Breast epithelium (tissue), 3 donors: Measurements from ENCODE around the gene PLPP1.

Experiments
- POLR2A ChIP-seq: fragments of 450-650 bp; IDR thresholded peaks from one replicate; pipeline ENCODE4 v1.6.1; 2016; ENCODE audit warnings: antibody characterized with exemption, mild to moderate bottlenecking, moderate library complexity
- POLR2AphosphoS5 ChIP-seq, 3 donors: sonication (generic); formaldehyde crosslinking; IDR thresholded peaks; one replicate each; pipeline ENCODE4 v1.6.1; 2017; ENCODE audit warnings: antibody characterized with exemption in 3 of 3
- TF ChIP-seq, protein P1 (sequence below), 3 donors: fragments of 450-650 bp; IDR thresholded peaks; one replicate each; pipeline ENCODE4 v1.5.1; 2016 to 2017; ENCODE audit warnings: antibody characterized with exemption in 3 of 3, mild to moderate bottlenecking in 3 of 3, moderate library complexity in 3 of 3

GRCh38 chr5:55467862-55468551, 66.8 kb downstream of the PLPP1 start:
- TF ChIP-seq, protein P1, sequence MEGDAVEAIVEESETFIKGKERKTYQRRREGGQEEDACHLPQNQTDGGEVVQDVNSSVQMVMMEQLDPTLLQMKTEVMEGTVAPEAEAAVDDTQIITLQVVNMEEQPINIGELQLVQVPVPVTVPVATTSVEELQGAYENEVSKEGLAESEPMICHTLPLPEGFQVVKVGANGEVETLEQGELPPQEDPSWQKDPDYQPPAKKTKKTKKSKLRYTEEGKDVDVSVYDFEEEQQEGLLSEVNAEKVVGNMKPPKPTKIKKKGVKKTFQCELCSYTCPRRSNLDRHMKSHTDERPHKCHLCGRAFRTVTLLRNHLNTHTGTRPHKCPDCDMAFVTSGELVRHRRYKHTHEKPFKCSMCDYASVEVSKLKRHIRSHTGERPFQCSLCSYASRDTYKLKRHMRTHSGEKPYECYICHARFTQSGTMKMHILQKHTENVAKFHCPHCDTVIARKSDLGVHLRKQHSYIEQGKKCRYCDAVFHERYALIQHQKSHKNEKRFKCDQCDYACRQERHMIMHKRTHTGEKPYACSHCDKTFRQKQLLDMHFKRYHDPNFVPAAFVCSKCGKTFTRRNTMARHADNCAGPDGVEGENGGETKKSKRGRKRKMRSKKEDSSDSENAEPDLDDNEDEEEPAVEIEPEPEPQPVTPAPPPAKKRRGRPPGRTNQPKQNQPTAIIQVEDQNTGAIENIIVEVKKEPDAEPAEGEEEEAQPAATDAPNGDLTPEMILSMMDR (IDR thresholded peaks at IDR 0.05) = no peak
- TF ChIP-seq POLR2A (no peak), POLR2AphosphoS5 (IDR thresholded peaks at IDR 0.05) (no peak)
